Kidney (tissue), 14 donors: Measurements from ENCODE around the gene ABLIM3. TPM values are rescaled to one million over a fixed set of nuclear protein-coding genes. Genes with fewer than 3 reads are reported as not detected.
A peak's percentile ranks its signal among the peaks of the same experiment; 100 is the strongest.

Experiments used
- DNase-seq, 5 donors: peaks; one replicate each; pipeline ENCODE4 v3.0.0-alpha.2; 2013 to 2020
- FAIRE-seq: peaks from 2 replicates; lab custom pipeline; 2012; peaks lifted over from hg19 to GRCh38; lab: Jason Lieb, UNC
- H3K27ac ChIP-seq, 2 donors: one replicate each; pipeline ENCODE4 v1.7.0; 2013; ENCODE audit warnings: low read depth in 2 of 2, low read length in 2 of 2, inconsistent platforms in 1 of 2
- H3K27me3 ChIP-seq: one replicate; pipeline ENCODE4 v1.7.1; 2013; ENCODE audit warnings: low read length, inconsistent platforms; ENCODE audit not compliant: control insufficient read depth, insufficient read depth
- H3K36me3 ChIP-seq, 3 donors: one replicate each; pipeline versions ENCODE4 v1.7.0 to v1.7.1; 2013; ENCODE audit warnings: low read length in 3 of 3, control low read depth in 1 of 3, inconsistent platforms in 1 of 3; ENCODE audit not compliant: insufficient read depth in 3 of 3, control insufficient read depth in 2 of 3
- H3K4me1 ChIP-seq, 3 donors: one replicate each; pipeline versions ENCODE4 v1.7.0 to v1.7.1; 2013; ENCODE audit warnings: low read length in 3 of 3, inconsistent platforms in 1 of 3, low read depth in 1 of 3; ENCODE audit not compliant: control insufficient read depth in 2 of 3, insufficient read depth in 2 of 3
- H3K4me3 ChIP-seq, 3 donors: one replicate each; pipeline versions ENCODE4 v1.7.0 to v1.8.1; 2013; ENCODE audit warnings: low read length in 3 of 3, control low read depth in 1 of 3, inconsistent platforms in 1 of 3
- H3K9ac ChIP-seq, 3 donors: one replicate each; pipeline versions ENCODE4 v1.7.0 to v1.7.1; 2013; ENCODE audit warnings: low read length in 3 of 3, control low read depth in 1 of 3, inconsistent platforms in 1 of 3
- H3K9me3 ChIP-seq, 3 donors: one replicate each; pipeline versions ENCODE4 v1.7.0 to v1.7.1; 2013; ENCODE audit warnings: low read length in 3 of 3, control low read depth in 1 of 3, inconsistent platforms in 1 of 3; ENCODE audit not compliant: control insufficient read depth in 2 of 3, insufficient read depth in 1 of 3
- CTCF ChIP-seq: IDR thresholded peaks from 3 replicates; pipeline ENCODE4 v1.5.1; 2012; ENCODE audit warnings: mild to moderate bottlenecking, moderate library complexity, borderline replicate concordance; ENCODE audit not compliant: insufficient read depth; ENCODE audit errors: extremely low read depth
- intact Hi-C: fragments of 100-400 bp; cut with DNase I; formaldehyde crosslinking; loops from one replicate; pipeline ENCODE4 v1.11.1; 2022
- polyA plus RNA-seq: library from polyadenylated mRNA; stranded (reverse); fragments of 350-450 nt; fragmentation: Illumina TruSeq; extraction: RNeasy Lipid Tissue Mini Kit (QIAGEN cat#74804); gene quantifications from one replicate; pipeline ENCODE4 v1.2.3, GENCODE V29; 2014; ENCODE audit warnings: low read depth, low replicate concordance; ENCODE audit not compliant: insufficient read depth
- total RNA-seq: library from RNA; stranded (reverse); fragmentation: NEBNext Ultra II Directional; extraction: Animal tissue kit (Norgen Biotek cat#: 25700); gene quantifications from one replicate; pipeline ENCODE4 v1.2.1, GENCODE V29; 2021
- donor health status: control.
- donor health status: control.
- donor health status: control.
- donor health status: control.
- donor health status: control.
- donor health status: DM: yes; HTN: yes; CAD: no.
- donor health status: Normal renal cell carcinoma (clear cell type).

ABLIM3 gene
- total and polyA plus RNA-seq, 2 donors from 2014 or later: 20.1 to 21.7 TPM

- H3K9ac ChIP-seq: no peak overlapping the region
- TF ChIP-seq CTCF: no peak
- H3K27me3 ChIP-seq: no peaks in the 10 kb centered on the region
- no peaks in the 10 kb centered on the region for H3K36me3 ChIP-seq
- no peak overlapping the region for H3K4me3 ChIP-seq
- FAIRE-seq (no peak), DNase-seq (no peak)
- intact Hi-C loops: loop anchor here (10.0 kb wide), 1 partner anchor 394 kb away; no protein-coding TSS in a partner anchor
- H3K4me1 ChIP-seq: no peaks in the 10 kb centered on the region
- H3K9me3 ChIP-seq: no peaks in the 10 kb centered on the region
- no peak overlapping the region for H3K27ac ChIP-seq
These were observed 12.1 kb upstream of the ABLIM3 start for GRCh38 chr5:149129181-149129580.

- intact Hi-C loops: loop anchor here (10.0 kb wide), 1 partner anchor 104 kb away; no protein-coding TSS in a partner anchor
- Histone ChIP-seq H3K27ac (no peak overlapping the region), H3K36me3 (no peaks in the 10 kb centered on the region), H3K4me1 (no peaks in the 10 kb centered on the region), H3K9me3 (no peaks in the 10 kb centered on the region), H3K27me3 (no peaks in the 10 kb centered on the region), H3K4me3 (no peak overlapping the region), H3K9ac (no peak overlapping the region)
- peak; percentile 22 for TF ChIP-seq CTCF
- FAIRE-seq (no peak), DNase-seq (no peak)
These were observed 11.0 kb upstream of the ABLIM3 start for GRCh38 chr5:149130121-149130914.

GRCh38 chr5:149132474-149132873 is 8.8 kb upstream of the ABLIM3 start:
- H3K27ac ChIP-seq: no peak overlapping the region
- no peak for TF ChIP-seq CTCF
- H3K36me3 ChIP-seq: no peaks in the 10 kb centered on the region
- intact Hi-C loops: loop anchor here (10.0 kb wide), 1 partner anchor 102 kb away; no protein-coding TSS in a partner anchor
- no peaks in the 10 kb centered on the region for H3K9me3 ChIP-seq
- H3K9ac ChIP-seq: no peak overlapping the region
- H3K4me3 ChIP-seq: no peak overlapping the region
- DNase-seq (no peak), FAIRE-seq (no peak)
- H3K4me1 ChIP-seq: no peaks in the 10 kb centered on the region
- H3K27me3 ChIP-seq: no peaks in the 10 kb centered on the region
